Measurements from ENCODE around the gene GLYATL3.

The GLYATL3 gene

GRCh38 chr6:49548613-49549304 is 49.0 kb downstream of the GLYATL3 start:
- no peak for DNase-seq (ENCODE audit: low read depth)

DNA sequence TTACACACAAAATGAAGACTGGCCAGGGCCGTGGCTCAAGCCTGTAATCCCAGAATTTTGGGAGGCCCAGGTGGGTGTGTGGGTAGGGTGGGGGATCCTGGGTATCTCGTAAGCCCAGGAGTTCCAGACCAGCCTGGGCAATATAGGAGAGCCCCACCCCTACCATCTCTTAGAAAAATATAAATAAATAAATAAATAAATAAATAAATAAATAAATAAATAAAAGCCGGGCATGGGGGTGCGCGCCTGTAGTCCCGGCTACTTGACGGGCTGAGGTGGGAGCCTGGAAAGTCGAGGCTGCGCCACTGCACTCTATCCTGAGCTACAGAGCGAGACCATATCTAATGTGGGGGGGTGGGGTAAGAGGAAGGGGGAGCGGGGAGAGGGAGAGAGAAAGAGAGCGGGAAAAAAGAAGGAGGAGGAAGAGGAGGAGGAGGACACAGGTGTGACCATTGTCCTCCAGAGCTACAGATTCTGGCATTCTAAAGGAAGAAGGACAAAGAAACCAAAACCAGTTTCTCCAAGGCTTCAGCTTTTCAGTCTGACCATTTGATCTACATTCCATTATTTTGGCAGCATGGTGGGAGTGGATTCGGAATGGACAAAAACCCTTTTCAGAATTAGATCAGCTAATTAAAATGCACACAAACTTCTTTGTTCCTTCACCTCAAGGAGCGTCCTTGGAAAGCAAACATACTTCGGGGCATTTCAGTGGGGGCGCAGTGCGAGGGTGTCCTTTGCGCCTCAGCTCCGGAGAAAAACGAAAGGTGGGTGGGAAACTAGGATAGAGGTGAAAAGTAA is 50.2 kb downstream of the GLYATL3 start:
- DNase-seq (ENCODE audit: low read depth): no peak

GRCh38 chr6:49550492-49551077 is 50.9 kb downstream of the GLYATL3 start, which contains the start of gene C6orf141:
TSS of gene C6orf141 (plus strand) at chr6:49550668. CDS start at chr6:49550793, 125 bp downstream.
- DNase-seq (ENCODE audit: low read depth): no peak

DNA sequence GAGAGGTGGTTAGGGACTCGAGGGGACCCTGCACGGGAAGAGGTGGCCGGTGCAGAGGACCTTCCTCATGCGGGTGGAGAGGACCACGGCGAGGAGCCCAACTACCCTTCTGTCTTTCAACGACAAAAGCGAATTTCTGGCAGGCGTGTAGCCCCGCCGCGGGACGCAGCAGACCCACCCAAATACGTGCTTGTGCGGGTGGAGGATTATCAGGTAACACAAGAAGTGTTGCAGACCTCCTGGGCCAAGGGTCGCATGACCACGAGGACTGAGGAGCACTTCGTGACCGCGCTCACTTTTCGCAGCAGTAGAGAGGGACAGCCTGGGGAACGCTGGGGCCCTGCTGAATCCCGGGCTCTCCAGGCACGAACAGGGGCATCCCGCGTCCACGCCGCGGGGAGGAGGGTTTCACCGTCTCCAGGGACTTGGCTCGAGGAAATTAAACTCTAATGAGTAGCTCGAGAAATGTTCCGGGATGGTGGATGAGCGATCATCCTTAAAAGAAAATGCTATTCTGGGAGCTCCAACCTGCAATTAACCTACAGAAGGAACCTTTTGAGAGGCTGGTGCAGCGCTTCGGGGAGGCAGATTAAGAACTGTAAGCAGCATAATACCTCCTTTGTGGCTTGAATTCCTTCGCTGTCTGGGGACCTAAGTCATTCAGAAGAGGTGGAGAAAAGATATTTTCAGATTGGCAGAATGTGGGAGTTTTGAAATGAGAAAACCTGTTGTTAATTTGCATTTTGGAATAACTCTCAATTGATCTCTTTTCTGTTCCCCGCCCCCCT is 51.5 kb downstream of the GLYATL3 start:
- no peak for DNase-seq (ENCODE audit: low read depth)

- DNase-seq (ENCODE audit: low read depth): no peak
Observed at GRCh38 chr6:49551866-49552129, 52.1 kb downstream of the GLYATL3 start.

- DNase-seq (ENCODE audit: low read depth): no peak
Observed at GRCh38 chr6:49552596-49552995, 52.9 kb downstream of the GLYATL3 start.

- DNase-seq (ENCODE audit: low read depth): peak; percentile 41
Observed at GRCh38 chr6:49553384-49553783, 53.7 kb downstream of the GLYATL3 start.

GRCh38 chr6:49555951-49556350 is 56.2 kb downstream of the GLYATL3 start:
- DNase-seq (ENCODE audit: low read depth): no peak

GRCh38 chr6:49556429-49556837 is 56.7 kb downstream of the GLYATL3 start:
- DNase-seq (ENCODE audit: low read depth): peak; percentile 86

DNA sequence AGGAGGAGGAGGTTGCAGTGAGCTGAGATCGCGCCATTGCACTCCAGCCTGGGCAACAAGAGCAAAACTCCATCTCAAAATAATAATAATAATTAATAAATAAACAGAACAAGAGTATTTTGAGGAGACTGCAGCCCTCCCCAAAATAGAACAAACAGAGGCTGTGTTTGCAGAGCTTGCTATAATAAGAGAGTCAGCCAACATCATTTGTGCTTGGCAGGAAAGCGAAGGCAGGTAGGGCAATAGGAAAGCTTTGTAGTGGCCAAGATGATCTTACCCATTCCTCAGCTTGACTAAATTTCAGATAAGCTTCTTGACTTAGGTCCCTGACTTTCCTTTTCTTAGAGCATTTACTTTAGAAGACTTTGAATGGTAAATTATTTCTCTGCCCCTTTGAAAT is 57.5 kb downstream of the GLYATL3 start:
- DNase-seq (ENCODE audit: low read depth): no peak

GRCh38 chr6:49558238-49558637 is 58.5 kb downstream of the GLYATL3 start:
- DNase-seq (ENCODE audit: low read depth): no peak

- DNase-seq (ENCODE audit: low read depth): no peak
Observed at GRCh38 chr6:49563006-49563886, 63.5 kb downstream of the GLYATL3 start.

DNA sequence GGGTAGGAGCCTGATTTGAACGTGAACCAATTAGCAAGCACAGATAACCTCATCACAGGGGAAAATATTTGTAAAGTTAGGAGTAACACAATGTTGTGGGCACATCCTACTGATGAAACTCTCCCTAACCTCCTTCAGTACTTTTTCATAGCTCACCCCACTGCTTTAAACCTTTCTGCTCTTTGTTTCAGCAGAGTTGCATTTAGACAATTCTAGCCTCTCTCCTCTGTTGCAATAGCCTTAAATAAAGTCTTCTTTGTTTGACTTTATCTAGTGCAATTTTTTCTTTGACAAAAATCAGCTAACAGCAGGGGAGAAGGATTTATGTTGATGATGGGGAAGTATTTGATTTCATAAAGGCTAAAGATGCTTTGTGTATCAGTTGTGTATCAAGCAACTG is 64.8 kb downstream of the GLYATL3 start:
- no peak for DNase-seq (ENCODE audit: low read depth)

DNA sequence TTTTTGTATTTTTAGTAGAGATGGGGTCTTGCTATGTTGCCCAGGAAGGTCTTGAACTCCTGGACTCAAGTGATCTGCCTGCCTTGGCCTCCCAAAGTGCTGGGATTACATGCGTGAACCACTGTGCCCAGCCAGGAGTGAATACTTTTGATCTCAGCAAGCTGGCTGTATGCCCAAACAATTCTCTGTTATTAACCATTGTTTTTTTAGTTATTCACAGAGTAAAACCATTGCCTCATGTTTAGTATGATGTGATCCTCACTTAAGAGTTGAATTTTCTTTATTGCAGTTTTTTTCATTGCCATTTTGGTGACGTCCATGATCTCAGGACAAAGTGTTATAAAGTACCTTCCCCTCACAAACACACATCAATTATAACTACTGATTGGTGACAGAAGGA is 65.5 kb downstream of the GLYATL3 start:
- DNase-seq (ENCODE audit: low read depth): no peak

GRCh38 chr6:49565855-49566254 is 66.1 kb downstream of the GLYATL3 start:
- peak; percentile 62 for DNase-seq (ENCODE audit: low read depth)

DNA sequence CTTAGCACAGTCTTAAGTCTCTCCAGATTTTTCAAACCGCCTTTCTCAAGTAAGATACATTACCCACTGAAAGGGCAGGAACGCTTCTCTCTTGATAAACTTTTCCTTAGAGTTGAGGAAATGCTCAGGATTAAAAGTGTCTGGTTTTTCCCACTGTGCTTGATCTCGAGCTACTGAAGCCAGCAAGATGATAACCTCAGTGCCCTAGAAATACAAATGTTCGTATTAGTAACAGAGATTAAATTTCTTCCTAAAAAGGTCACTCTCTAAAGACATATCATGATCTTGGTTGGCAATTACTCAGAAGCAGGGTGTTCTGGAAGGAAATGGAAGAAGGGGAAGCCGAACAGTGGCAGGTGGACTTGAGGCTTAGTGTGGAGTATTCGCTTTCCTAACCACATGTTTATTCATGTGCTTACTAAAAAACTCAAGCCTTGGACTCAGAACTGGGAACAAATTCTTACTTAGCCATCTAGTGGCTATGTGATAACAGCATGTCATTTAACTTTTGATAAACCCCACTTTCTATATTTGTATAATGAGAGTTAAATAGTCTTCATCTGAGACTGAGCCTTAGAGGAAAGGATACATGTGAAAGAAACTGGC is 70.9 kb downstream of the GLYATL3 start:
- DNase-seq (ENCODE audit: low read depth): peak; percentile 60

- peak; percentile 37 for DNase-seq (ENCODE audit: low read depth)
Observed at GRCh38 chr6:49576618-49577017, 76.9 kb downstream of the GLYATL3 start.
